SK-N-SH treated with all-trans-retinoic acid at 6 μM for 48 hours (cell line): ENCODE results near the gene NPFFR1.
"Not testable (repeated sequence)": the region's sequence is repeated elsewhere in the genome, so short reads cannot be mapped to it uniquely, and the experiment has no call there.

Experiments
- ATAC-seq: fragments of 200-7000 bp; cut with Tn5 transposase; 3 replicates; pipeline ENCODE4 v1.9.1; 2020; ENCODE audit warnings: mild to moderate bottlenecking, moderate library complexity
- ARNTL ChIP-seq: fragments of 450-650 bp; formaldehyde crosslinking; IDR thresholded peaks from 2 replicates; pipeline ENCODE4 v1.5.0; 2020; ENCODE audit warnings: low read depth, mild to moderate bottlenecking, moderate library complexity, borderline replicate concordance
- GLIS3 ChIP-seq: fragments of 250-450 bp; sonication (Bioruptor Pico); IDR thresholded peaks from 2 replicates; pipeline ENCODE4 v1.5.0; 2020; ENCODE audit warnings: mild to moderate bottlenecking, moderate library complexity
- ISL1 ChIP-seq: fragments of 250-450 bp; sonication (Bioruptor Pico); IDR thresholded peaks from 2 replicates; pipeline ENCODE4 v2.1.2; 2022; ENCODE audit warnings: mild to moderate bottlenecking, moderate library complexity
- RARB ChIP-seq: fragments of 250-450 bp; sonication (Bioruptor Pico); IDR thresholded peaks from 2 replicates; pipeline ENCODE4 v1.8.0; 2021; ENCODE audit warnings: mild to moderate bottlenecking, moderate library complexity
- SNAI2 ChIP-seq: fragments of 250-450 bp; sonication (Bioruptor Pico); IDR thresholded peaks from 2 replicates; pipeline ENCODE4 v1.5.0; 2020; ENCODE audit warnings: mild to moderate bottlenecking, moderate library complexity
- ZFP3 ChIP-seq: fragments of 250-450 bp; sonication (Bioruptor Pico); IDR thresholded peaks from 2 replicates; pipeline ENCODE4 v1.5.0; 2020; ENCODE audit warnings: mild to moderate bottlenecking, moderate library complexity
- ZFP30 ChIP-seq: fragments of 450-650 bp; formaldehyde crosslinking; IDR thresholded peaks from 2 replicates; pipeline ENCODE4 v1.5.0; 2022; ENCODE audit warnings: mild to moderate bottlenecking, moderate library complexity
- ZNF70 ChIP-seq: fragments of 450-650 bp; formaldehyde crosslinking; IDR thresholded peaks from 2 replicates; pipeline ENCODE4 v1.5.0; 2020; ENCODE audit warnings: mild to moderate bottlenecking, moderate library complexity
- ZNF8 ChIP-seq: fragments of 450-650 bp; formaldehyde crosslinking; IDR thresholded peaks from 2 replicates; pipeline ENCODE4 v1.5.0; 2020; ENCODE audit warnings: mild to moderate bottlenecking, moderate library complexity
- TF ChIP-seq, protein P1 (sequence below): fragments of 250-450 bp; sonication (Bioruptor Pico); IDR thresholded peaks from 2 replicates; pipeline ENCODE4 v1.5.1; 2020; ENCODE audit warnings: low read depth, mild to moderate bottlenecking, moderate library complexity
- TF ChIP-seq, protein P2 (sequence below): fragments of 250-450 bp; sonication (Bioruptor Pico); IDR thresholded peaks from 2 replicates; pipeline ENCODE4 v1.8.0; 2021; ENCODE audit warnings: low read depth, mild to moderate bottlenecking, moderate library complexity, borderline replicate concordance
- TF ChIP-seq, protein P3 (sequence below): fragments of 250-450 bp; sonication (Bioruptor Pico); IDR thresholded peaks from 2 replicates; pipeline ENCODE4 v1.5.1; 2021; ENCODE audit warnings: mild to moderate bottlenecking, moderate library complexity
- TF ChIP-seq, protein P4 (sequence below): fragments of 250-450 bp; sonication (Bioruptor Pico); IDR thresholded peaks from 2 replicates; pipeline ENCODE4 v1.8.0; 2020; ENCODE audit warnings: mild to moderate bottlenecking, moderate library complexity, borderline replicate concordance
- TF ChIP-seq, protein P5 (sequence below): fragments of 250-450 bp; sonication (Bioruptor Pico); IDR thresholded peaks from 2 replicates; pipeline ENCODE4 v1.5.0; 2020; ENCODE audit warnings: mild to moderate bottlenecking, moderate library complexity

The NPFFR1 gene

DNA sequence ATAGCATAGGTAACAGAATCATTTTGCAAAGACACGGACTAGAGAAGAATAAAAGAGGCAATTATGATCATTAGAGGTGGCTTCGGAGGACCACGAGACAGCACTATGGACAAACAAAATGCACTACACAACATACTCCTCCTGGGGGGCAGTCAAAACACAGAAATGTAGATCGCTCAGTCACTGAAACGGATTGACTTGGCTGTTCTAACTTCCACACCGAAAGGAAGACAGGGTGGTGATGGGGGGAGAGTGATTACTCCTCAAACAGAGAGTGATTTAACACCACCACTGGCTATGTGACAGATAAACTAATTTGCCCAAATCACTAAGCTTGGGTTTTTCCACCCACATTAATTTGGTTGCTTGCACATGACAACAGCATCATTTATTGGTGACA, 36.4 kb downstream of the NPFFR1 start:
- no peak for ATAC-seq
- TF ChIP-seq ZFP30 (CRISPR knock-in tag) = no peak
- TF ChIP-seq RARB (CRISPR knock-in tag) = no peak
- no peak for TF ChIP-seq ZNF8 (CRISPR knock-in tag)
- TF ChIP-seq, protein P1, sequence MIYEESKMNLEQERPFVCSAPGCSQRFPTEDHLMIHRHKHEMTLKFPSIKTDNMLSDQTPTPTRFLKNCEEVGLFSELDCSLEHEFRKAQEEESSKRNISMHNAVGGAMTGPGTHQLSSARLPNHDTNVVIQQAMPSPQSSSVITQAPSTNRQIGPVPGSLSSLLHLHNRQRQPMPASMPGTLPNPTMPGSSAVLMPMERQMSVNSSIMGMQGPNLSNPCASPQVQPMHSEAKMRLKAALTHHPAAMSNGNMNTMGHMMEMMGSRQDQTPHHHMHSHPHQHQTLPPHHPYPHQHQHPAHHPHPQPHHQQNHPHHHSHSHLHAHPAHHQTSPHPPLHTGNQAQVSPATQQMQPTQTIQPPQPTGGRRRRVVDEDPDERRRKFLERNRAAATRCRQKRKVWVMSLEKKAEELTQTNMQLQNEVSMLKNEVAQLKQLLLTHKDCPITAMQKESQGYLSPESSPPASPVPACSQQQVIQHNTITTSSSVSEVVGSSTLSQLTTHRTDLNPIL (CRISPR knock-in tag) = no peak
- TF ChIP-seq ISL1 (CRISPR knock-in tag) = no peak
- TF ChIP-seq, protein P2, sequence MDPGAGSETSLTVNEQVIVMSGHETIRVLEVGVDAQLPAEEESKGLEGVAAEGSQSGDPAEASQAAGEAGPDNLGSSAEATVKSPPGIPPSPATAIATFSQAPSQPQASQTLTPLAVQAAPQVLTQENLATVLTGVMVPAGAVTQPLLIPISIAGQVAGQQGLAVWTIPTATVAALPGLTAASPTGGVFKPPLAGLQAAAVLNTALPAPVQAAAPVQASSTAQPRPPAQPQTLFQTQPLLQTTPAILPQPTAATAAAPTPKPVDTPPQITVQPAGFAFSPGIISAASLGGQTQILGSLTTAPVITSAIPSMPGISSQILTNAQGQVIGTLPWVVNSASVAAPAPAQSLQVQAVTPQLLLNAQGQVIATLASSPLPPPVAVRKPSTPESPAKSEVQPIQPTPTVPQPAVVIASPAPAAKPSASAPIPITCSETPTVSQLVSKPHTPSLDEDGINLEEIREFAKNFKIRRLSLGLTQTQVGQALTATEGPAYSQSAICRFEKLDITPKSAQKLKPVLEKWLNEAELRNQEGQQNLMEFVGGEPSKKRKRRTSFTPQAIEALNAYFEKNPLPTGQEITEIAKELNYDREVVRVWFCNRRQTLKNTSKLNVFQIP (CRISPR knock-in tag) = no peak
- TF ChIP-seq, protein P3, sequence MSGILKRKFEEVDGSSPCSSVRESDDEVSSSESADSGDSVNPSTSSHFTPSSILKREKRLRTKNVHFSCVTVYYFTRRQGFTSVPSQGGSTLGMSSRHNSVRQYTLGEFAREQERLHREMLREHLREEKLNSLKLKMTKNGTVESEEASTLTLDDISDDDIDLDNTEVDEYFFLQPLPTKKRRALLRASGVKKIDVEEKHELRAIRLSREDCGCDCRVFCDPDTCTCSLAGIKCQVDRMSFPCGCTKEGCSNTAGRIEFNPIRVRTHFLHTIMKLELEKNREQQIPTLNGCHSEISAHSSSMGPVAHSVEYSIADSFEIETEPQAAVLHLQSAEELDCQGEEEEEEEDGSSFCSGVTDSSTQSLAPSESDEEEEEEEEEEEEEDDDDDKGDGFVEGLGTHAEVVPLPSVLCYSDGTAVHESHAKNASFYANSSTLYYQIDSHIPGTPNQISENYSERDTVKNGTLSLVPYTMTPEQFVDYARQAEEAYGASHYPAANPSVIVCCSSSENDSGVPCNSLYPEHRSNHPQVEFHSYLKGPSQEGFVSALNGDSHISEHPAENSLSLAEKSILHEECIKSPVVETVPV (CRISPR knock-in tag) = no peak

DNA sequence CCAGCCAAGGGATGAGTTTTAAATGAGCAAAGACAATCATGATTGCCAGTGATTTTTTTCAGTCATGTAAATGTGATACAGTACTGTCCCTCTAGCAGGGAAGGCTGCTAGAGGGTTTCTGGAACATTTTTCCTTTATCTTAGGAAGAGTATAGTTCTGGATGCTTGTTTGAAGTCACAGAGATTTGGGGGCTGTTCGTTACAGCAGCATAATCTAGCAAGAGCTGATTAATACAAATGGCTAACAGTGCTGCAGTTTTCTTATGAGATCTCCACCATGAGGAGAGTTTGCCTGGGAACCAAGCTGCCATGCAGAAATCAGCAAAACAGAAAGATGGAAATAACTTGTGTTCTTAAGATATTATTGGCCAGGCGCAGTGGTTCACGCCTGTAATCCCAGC, 42.7 kb downstream of the NPFFR1 start:
- TF ChIP-seq SNAI2 (CRISPR knock-in tag) (no peak), ZFP30 (CRISPR knock-in tag) (no peak), ARNTL (CRISPR knock-in tag) (no peak), GLIS3 (CRISPR knock-in tag) (no peak), ZNF70 (CRISPR knock-in tag) (no peak), ZNF8 (CRISPR knock-in tag) (no peak), ZFP3 (no peak), ISL1 (CRISPR knock-in tag) (no peak)
- TF ChIP-seq, protein P4, sequence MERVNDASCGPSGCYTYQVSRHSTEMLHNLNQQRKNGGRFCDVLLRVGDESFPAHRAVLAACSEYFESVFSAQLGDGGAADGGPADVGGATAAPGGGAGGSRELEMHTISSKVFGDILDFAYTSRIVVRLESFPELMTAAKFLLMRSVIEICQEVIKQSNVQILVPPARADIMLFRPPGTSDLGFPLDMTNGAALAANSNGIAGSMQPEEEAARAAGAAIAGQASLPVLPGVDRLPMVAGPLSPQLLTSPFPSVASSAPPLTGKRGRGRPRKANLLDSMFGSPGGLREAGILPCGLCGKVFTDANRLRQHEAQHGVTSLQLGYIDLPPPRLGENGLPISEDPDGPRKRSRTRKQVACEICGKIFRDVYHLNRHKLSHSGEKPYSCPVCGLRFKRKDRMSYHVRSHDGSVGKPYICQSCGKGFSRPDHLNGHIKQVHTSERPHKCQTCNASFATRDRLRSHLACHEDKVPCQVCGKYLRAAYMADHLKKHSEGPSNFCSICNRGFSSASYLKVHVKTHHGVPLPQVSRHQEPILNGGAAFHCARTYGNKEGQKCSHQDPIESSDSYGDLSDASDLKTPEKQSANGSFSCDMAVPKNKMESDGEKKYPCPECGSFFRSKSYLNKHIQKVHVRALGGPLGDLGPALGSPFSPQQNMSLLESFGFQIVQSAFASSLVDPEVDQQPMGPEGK (CRISPR knock-in tag) = no peak
- TF ChIP-seq, protein P5, sequence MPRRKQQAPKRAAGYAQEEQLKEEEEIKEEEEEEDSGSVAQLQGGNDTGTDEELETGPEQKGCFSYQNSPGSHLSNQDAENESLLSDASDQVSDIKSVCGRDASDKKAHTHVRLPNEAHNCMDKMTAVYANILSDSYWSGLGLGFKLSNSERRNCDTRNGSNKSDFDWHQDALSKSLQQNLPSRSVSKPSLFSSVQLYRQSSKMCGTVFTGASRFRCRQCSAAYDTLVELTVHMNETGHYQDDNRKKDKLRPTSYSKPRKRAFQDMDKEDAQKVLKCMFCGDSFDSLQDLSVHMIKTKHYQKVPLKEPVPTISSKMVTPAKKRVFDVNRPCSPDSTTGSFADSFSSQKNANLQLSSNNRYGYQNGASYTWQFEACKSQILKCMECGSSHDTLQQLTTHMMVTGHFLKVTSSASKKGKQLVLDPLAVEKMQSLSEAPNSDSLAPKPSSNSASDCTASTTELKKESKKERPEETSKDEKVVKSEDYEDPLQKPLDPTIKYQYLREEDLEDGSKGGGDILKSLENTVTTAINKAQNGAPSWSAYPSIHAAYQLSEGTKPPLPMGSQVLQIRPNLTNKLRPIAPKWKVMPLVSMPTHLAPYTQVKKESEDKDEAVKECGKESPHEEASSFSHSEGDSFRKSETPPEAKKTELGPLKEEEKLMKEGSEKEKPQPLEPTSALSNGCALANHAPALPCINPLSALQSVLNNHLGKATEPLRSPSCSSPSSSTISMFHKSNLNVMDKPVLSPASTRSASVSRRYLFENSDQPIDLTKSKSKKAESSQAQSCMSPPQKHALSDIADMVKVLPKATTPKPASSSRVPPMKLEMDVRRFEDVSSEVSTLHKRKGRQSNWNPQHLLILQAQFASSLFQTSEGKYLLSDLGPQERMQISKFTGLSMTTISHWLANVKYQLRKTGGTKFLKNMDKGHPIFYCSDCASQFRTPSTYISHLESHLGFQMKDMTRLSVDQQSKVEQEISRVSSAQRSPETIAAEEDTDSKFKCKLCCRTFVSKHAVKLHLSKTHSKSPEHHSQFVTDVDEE = no peak
- TF ChIP-seq, protein P1 (CRISPR knock-in tag) = no peak
- TF ChIP-seq, all 23 proteins: peak for 0
- no peak for ATAC-seq

DNA sequence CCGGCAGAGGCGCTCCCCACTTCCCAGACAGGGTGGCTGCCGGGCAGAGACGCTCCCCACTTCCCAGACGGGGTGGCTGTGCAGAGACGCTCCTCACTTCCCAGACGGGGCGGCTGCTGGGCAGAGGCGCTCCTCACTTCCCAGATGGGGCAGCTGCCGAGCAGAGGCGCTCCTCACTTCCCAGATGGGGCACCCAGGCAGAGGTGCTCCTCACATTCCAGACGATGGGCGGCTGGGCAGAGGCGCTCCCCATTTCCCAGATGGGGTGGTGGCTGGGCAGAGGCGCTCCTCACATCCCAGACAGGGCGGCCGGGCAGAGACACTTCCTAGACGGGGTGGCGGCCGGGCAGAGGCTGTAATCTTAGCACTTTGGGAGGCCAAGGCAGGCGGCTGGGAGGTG, 43.8 kb downstream of the NPFFR1 start:
- not testable (repeated sequence) for ATAC-seq

DNA sequence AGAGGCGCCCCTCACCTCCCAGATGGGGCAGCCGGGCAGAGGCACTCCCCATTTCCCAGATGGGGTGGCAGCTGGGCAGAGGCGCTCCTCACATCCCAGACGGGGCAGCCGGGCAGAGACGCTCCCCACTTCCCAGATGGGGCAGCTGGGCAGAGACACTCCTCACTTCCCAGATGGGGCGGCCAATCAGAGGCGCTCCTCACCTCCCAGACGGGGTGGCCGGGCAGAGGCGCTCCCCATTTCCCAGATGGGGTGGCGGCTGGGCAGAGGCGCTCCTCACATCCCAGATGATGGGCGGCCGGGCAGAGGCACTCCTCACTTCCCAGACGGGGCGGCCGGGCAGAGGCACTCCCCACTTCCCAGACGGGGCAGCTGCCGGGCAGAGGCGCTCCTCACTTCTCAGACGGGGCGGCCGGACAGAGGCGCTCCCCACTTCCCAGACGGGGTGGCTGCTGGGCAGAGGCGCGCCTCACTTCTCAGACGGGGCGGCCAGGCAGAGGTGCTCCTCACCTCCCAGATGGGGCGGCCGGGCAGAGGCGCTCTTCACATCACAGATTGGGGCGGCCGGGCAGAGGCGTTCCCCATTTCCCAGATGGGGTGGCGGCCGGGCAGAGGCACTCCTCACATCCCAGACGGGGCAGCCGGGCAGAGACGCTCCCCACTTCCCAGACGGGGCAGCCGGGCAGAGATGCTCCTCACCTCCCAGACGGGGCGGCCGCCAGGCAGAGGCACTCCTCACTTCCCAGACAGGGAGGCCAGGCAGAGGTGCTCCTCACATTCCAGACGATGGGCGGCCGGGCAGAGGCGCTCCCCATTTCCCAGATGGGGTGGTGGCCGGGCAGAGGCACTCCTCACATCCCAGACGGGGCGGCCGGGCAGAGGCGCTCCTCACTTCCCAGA, 44.5 kb downstream of the NPFFR1 start:
- not testable (repeated sequence) for ATAC-seq

DNA sequence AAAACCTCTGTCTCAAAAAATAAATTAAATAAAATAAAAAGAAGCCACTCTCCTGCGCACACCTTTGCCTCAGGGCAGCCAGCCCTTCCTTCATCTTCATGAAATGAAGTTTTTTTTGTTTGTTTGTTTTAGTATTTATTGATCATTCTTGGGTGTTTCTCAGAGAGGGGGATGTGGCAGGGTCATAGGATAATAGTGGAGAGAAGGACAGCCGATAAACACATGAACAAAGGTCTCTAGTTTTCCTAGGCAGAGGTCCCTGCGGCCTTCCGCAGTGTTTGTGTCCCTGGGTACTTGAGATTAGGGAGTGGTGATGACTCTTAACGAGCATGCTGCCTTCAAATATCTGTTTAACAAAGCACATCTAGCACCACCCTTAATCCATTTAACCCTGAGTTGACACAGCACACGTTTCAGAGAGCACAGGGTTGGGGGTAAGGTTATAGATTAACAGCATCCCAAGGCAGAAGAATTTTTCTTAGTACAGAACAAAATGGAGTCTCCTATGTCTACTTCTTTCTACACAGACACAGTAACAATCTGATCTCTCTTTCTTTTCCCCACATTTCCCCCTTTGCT, 45.8 kb downstream of the NPFFR1 start:
- not testable (repeated sequence) for ATAC-seq
